Measurements from ENCODE around the gene TNFRSF18.

- TF ChIP-seq CTCF (IDR thresholded peaks at IDR 0.05; ENCODE audit: extremely low read depth in 1 of 2, insufficient read depth in 1 of 2, low read depth in 1 of 2, low read length in 2 of 2) (no peak), POLR2A (IDR thresholded peaks at IDR 0.05; ENCODE audit: low read depth, low read length) (no peak)
These were observed 1.9 kb downstream of the TNFRSF18 start for GRCh38 chr1:1204425-1204920.

All from endothelial cell of umbilical vein (primary cell).